ENCODE measurements around the gene AKT1. TPM values are rescaled to one million over a fixed set of nuclear protein-coding genes. Genes with fewer than 3 reads are reported as not detected.
"Not testable (repeated sequence)": the region's sequence is repeated elsewhere in the genome, so short reads cannot be mapped to it uniquely, and the experiment has no call there.

Gene AKT1
- total and polyA plus RNA-seq, 2 experiments from 2014 or later = 19.2 to 78.7 TPM

- peaks cover 5% of the 10 kb centered on the region; the same call in 1 of the 2 replicates for H3K36me3 ChIP-seq (ENCODE audit: insufficient read depth)
- no peaks in the 10 kb centered on the region for H3K27me3 ChIP-seq (ENCODE audit: insufficient read depth)
- H3K4me2 ChIP-seq = peak overlapping the region; percentile 64
- peaks cover 28% of the 10 kb centered on the region for H3K27me3 Mint-ChIP-seq (ENCODE audit: insufficient read depth, low read depth, poor library complexity)
- TF ChIP-seq JUNB (IDR thresholded peaks at IDR 0.05; ENCODE audit: unreplicated experiment) = no peak
- no peak for TF ChIP-seq EZH2 (IDR thresholded peaks at IDR 0.05; ENCODE audit: low read depth, unreplicated experiment)
- no peak for TF ChIP-seq NANOG (IDR thresholded peaks at IDR 0.05; ENCODE audit: borderline replicate concordance)
- TF ChIP-seq ZNF114 (CRISPR knock-in tag; IDR thresholded peaks at IDR 0.05) = no peak
- no peak for TF ChIP-seq ZNF462 (CRISPR knock-in tag; IDR thresholded peaks at IDR 0.05)
- ATAC-seq = no peak
- peak overlapping the region; percentile 86; the same call in 2 of the 3 replicates for H3K4me3 Mint-ChIP-seq
- H3K27ac ChIP-seq (ENCODE audit: low read depth) = peak overlapping the region; percentile 56; the same call in 1 of the 2 replicates
- peaks cover 17% of the 10 kb centered on the region for H3K4me1 Mint-ChIP-seq
- peak overlapping the region; percentile 93 for H3K4me3 ChIP-seq
- H3K9me2 ChIP-seq (ENCODE audit: insufficient read depth) = no peaks in the 10 kb centered on the region
- peaks cover 11% of the 10 kb centered on the region for H4K20me1 ChIP-seq (replicated peaks; ENCODE audit: insufficient read depth)
- peaks cover 27% of the 10 kb centered on the region for H3K9me3 Mint-ChIP-seq
- no peak overlapping the region for H3K27ac Mint-ChIP-seq
- H3K79me2 ChIP-seq (replicated peaks; ENCODE audit: insufficient read depth) = peaks cover 27% of the 10 kb centered on the region
- H3K36me3 Mint-ChIP-seq (ENCODE audit: low read depth) = peaks cover 43% of the 10 kb centered on the region
- H3F3A ChIP-seq (replicated peaks; ENCODE audit: low read depth) = no peaks in the 10 kb centered on the region
- peak overlapping the region; percentile 91; the same call in 1 of the 2 replicates for H2AFZ ChIP-seq
- peaks cover 6% of the 10 kb centered on the region; the same call in 1 of the 2 replicates for H3K4me1 ChIP-seq (ENCODE audit: insufficient read depth)
- no peak for DNase-seq (ENCODE audit: low spot score)
Observed at GRCh38 chr14:104751539-104752422, 43.8 kb downstream of the AKT1 start.

- not testable (repeated sequence) for H3K9me2 ChIP-seq (ENCODE audit: insufficient read depth); H3F3A ChIP-seq (replicated peaks; ENCODE audit: low read depth); H3K4me1 ChIP-seq (ENCODE audit: insufficient read depth); H3K27ac Mint-ChIP-seq; H4K20me1 ChIP-seq (replicated peaks; ENCODE audit: insufficient read depth); H3K27me3 ChIP-seq (ENCODE audit: insufficient read depth); H3K27ac ChIP-seq (ENCODE audit: low read depth); H3K4me3 ChIP-seq; H2AFZ ChIP-seq; H3K4me3 Mint-ChIP-seq; H3K36me3 ChIP-seq (ENCODE audit: insufficient read depth); ATAC-seq; H3K4me2 ChIP-seq; DNase-seq (ENCODE audit: low spot score)
- peaks cover 28% of the 10 kb centered on the region for H3K27me3 Mint-ChIP-seq (ENCODE audit: insufficient read depth, low read depth, poor library complexity)
- H3K36me3 Mint-ChIP-seq (ENCODE audit: low read depth) = peaks cover 34% of the 10 kb centered on the region
- H3K79me2 ChIP-seq (replicated peaks; ENCODE audit: insufficient read depth) = peaks cover 23% of the 10 kb centered on the region
- peaks cover 27% of the 10 kb centered on the region for H3K9me3 Mint-ChIP-seq
- peaks cover 17% of the 10 kb centered on the region for H3K4me1 Mint-ChIP-seq
Observed at GRCh38 chr14:104750753-104751057, 44.8 kb downstream of the AKT1 start.

All from GM23338 (cell line).